Activated naive CD4-positive, alpha-beta T cell treated with anti-CD3 and anti-CD28 coated beads, Interleukin-2, amount 10 ng/mL, durations not matched to agents 7 days and 5 days (primary cell): ENCODE results near the gene COL4A1.

Experiments
- CTCF ChIA-PET: fragments of 350-600 bp; sonication (Branson Sonifier 250); formaldehyde crosslinking; loops from one replicate; lab custom pipeline; 2021; ENCODE audit warnings: antibody characterized with exemption; lab: Charles Lee
- DNase-seq: peaks from one replicate; pipeline ENCODE4 v3.0.0-alpha.2; 2020
- H3K27ac Mint-ChIP-seq: one replicate; pipeline ENCODE4 v1.8.0; 2021; ENCODE audit warnings: mild to moderate bottlenecking, moderate library complexity, mixed read lengths
- H3K27me3 Mint-ChIP-seq: one replicate; pipeline ENCODE4 v1.8.0; 2021; ENCODE audit warnings: mild to moderate bottlenecking, mixed read lengths
- H3K36me3 Mint-ChIP-seq: one replicate; pipeline ENCODE4 v1.8.0; 2021; ENCODE audit warnings: mixed read lengths
- H3K4me1 Mint-ChIP-seq: one replicate; pipeline ENCODE4 v1.8.0; 2021; ENCODE audit warnings: mixed read lengths
- H3K4me3 Mint-ChIP-seq: one replicate; pipeline ENCODE4 v1.8.0; 2021; ENCODE audit warnings: mild to moderate bottlenecking, moderate library complexity, mixed read lengths
- H3K9me3 Mint-ChIP-seq: one replicate; pipeline ENCODE4 v1.8.0; 2021; ENCODE audit warnings: mixed read lengths

The COL4A1 gene

GRCh38 chr13:110231348-110232047, 75.5 kb downstream of the COL4A1 start:
- CTCF ChIA-PET: interaction anchor here (1.3 kb wide), 1 partner anchor 10 kb away, joined by 3 read pairs; no protein-coding TSS in a partner anchor
- no peaks in the 10 kb centered on the region for H3K4me1 Mint-ChIP-seq
- no peaks in the 10 kb centered on the region for H3K9me3 Mint-ChIP-seq
- no peak overlapping the region for H3K4me3 Mint-ChIP-seq
- DNase-seq: no peak
- no peak overlapping the region for H3K27ac Mint-ChIP-seq
- H3K27me3 Mint-ChIP-seq: peaks cover 27% of the 10 kb centered on the region
- no peaks in the 10 kb centered on the region for H3K36me3 Mint-ChIP-seq

GRCh38 chr13:110230661-110231347, 76.2 kb downstream of the COL4A1 start:
- Mint-ChIP-seq H3K4me3 (no peak overlapping the region), H3K9me3 (no peaks in the 10 kb centered on the region), H3K36me3 (no peaks in the 10 kb centered on the region), H3K27me3 (peaks cover 28% of the 10 kb centered on the region), H3K27ac (no peak overlapping the region), H3K4me1 (no peaks in the 10 kb centered on the region)
- DNase-seq: no peak
- CTCF ChIA-PET: no interaction called here

GRCh38 chr13:110229905-110230563, 76.9 kb downstream of the COL4A1 start:
- no peaks in the 10 kb centered on the region for H3K9me3 Mint-ChIP-seq
- DNase-seq: no peak
- CTCF ChIA-PET: no interaction called here
- H3K27me3 Mint-ChIP-seq: peaks cover 28% of the 10 kb centered on the region
- no peaks in the 10 kb centered on the region for H3K36me3 Mint-ChIP-seq
- H3K27ac Mint-ChIP-seq: no peak overlapping the region
- no peak overlapping the region for H3K4me3 Mint-ChIP-seq
- H3K4me1 Mint-ChIP-seq: no peaks in the 10 kb centered on the region

- Mint-ChIP-seq H3K36me3 (no peaks in the 10 kb centered on the region), H3K4me1 (no peaks in the 10 kb centered on the region), H3K27ac (no peak overlapping the region), H3K4me3 (no peak overlapping the region), H3K27me3 (peaks cover 24% of the 10 kb centered on the region), H3K9me3 (no peaks in the 10 kb centered on the region)
- CTCF ChIA-PET: no interaction called here
- DNase-seq: no peak
Measured at GRCh38 chr13:110228936-110229904, 77.7 kb downstream of the COL4A1 start.

- CTCF ChIA-PET: no interaction called here
- Mint-ChIP-seq H3K4me1 (no peaks in the 10 kb centered on the region), H3K4me3 (no peak overlapping the region), H3K27me3 (peaks cover 23% of the 10 kb centered on the region), H3K36me3 (no peaks in the 10 kb centered on the region), H3K27ac (no peak overlapping the region), H3K9me3 (no peaks in the 10 kb centered on the region)
- DNase-seq: no peak
Measured at GRCh38 chr13:110227864-110228643, 78.9 kb downstream of the COL4A1 start.

- H3K36me3 Mint-ChIP-seq: no peaks in the 10 kb centered on the region
- H3K9me3 Mint-ChIP-seq: no peaks in the 10 kb centered on the region
- no peak for DNase-seq
- H3K4me1 Mint-ChIP-seq: no peaks in the 10 kb centered on the region
- H3K4me3 Mint-ChIP-seq: no peak overlapping the region
- H3K27ac Mint-ChIP-seq: no peak overlapping the region
- peaks cover 23% of the 10 kb centered on the region for H3K27me3 Mint-ChIP-seq
- CTCF ChIA-PET: no interaction called here
Measured at GRCh38 chr13:110227416-110227815, 79.5 kb downstream of the COL4A1 start.

- H3K27ac Mint-ChIP-seq: no peak overlapping the region
- no peaks in the 10 kb centered on the region for H3K9me3 Mint-ChIP-seq
- H3K27me3 Mint-ChIP-seq: peaks cover 28% of the 10 kb centered on the region
- H3K36me3 Mint-ChIP-seq: no peaks in the 10 kb centered on the region
- no peaks in the 10 kb centered on the region for H3K4me1 Mint-ChIP-seq
- H3K4me3 Mint-ChIP-seq: no peak overlapping the region
- CTCF ChIA-PET: no interaction called here
- no peak for DNase-seq
Measured at GRCh38 chr13:110225609-110226574, 81.1 kb downstream of the COL4A1 start.

GRCh38 chr13:110225003-110225402, 82.0 kb downstream of the COL4A1 start:
- H3K4me3 Mint-ChIP-seq: no peak overlapping the region

GRCh38 chr13:110224519-110224918, 82.4 kb downstream of the COL4A1 start:
- Mint-ChIP-seq H3K4me3 (no peak overlapping the region), H3K27ac (no peak overlapping the region), H3K36me3 (no peaks in the 10 kb centered on the region), H3K27me3 (peaks cover 22% of the 10 kb centered on the region), H3K9me3 (no peaks in the 10 kb centered on the region), H3K4me1 (no peaks in the 10 kb centered on the region)
- CTCF ChIA-PET: interaction anchor here (0.8 to 6.3 kb wide), 2 partner anchors 187 to 593 kb away, joined by 3 to 46 read pairs; no protein-coding TSS in a partner anchor
- no peak for DNase-seq

More at GRCh38 chr13:110225003-110225402, 82.0 kb downstream of the COL4A1 start:
- H3K9me3 Mint-ChIP-seq: no peaks in the 10 kb centered on the region
- peaks cover 26% of the 10 kb centered on the region for H3K27me3 Mint-ChIP-seq
- no peak overlapping the region for H3K27ac Mint-ChIP-seq
- no peaks in the 10 kb centered on the region for H3K4me1 Mint-ChIP-seq
- CTCF ChIA-PET: interaction anchor here (6.3 kb wide), 1 partner anchor 186 kb away, joined by 46 read pairs; no protein-coding TSS in a partner anchor
- H3K36me3 Mint-ChIP-seq: no peaks in the 10 kb centered on the region
- DNase-seq: no peak

- peaks cover 29% of the 10 kb centered on the region for H3K27me3 Mint-ChIP-seq
- no peak overlapping the region for H3K27ac Mint-ChIP-seq
- CTCF ChIA-PET: interaction anchor here (0.9 to 6.3 kb wide), 8 partner anchors 11 to 234 kb away, joined by 3 to 46 read pairs (median 3); no protein-coding TSS in a partner anchor
- H3K36me3 Mint-ChIP-seq: no peaks in the 10 kb centered on the region
- H3K4me3 Mint-ChIP-seq: no peak overlapping the region
- no peak for DNase-seq
- H3K9me3 Mint-ChIP-seq: no peaks in the 10 kb centered on the region
- H3K4me1 Mint-ChIP-seq: no peaks in the 10 kb centered on the region
Measured at GRCh38 chr13:110221406-110222117, 85.4 kb downstream of the COL4A1 start.

GRCh38 chr13:110220471-110220870, 86.5 kb downstream of the COL4A1 start:
- H3K4me3 Mint-ChIP-seq: no peak overlapping the region
- H3K27me3 Mint-ChIP-seq: peaks cover 25% of the 10 kb centered on the region
- no peaks in the 10 kb centered on the region for H3K9me3 Mint-ChIP-seq
- H3K27ac Mint-ChIP-seq: no peak overlapping the region
- DNase-seq: no peak
- no peaks in the 10 kb centered on the region for H3K36me3 Mint-ChIP-seq
- CTCF ChIA-PET: interaction anchor here (0.6 to 6.3 kb wide), 6 partner anchors 29 to 235 kb away, joined by 3 to 46 read pairs (median 6); no protein-coding TSS in a partner anchor
- no peaks in the 10 kb centered on the region for H3K4me1 Mint-ChIP-seq
